H9 (cell line): ENCODE data around the gene APOBEC3A. TPM values are rescaled to one million over a fixed set of nuclear protein-coding genes. Genes with fewer than 3 reads are reported as not detected.
A peak's percentile ranks its signal among the peaks of the same experiment; 100 is the strongest.

Experiments
- DNase-seq: peaks from one replicate; pipeline ENCODE4 v3.0.0-alpha.2; 2017
- H2AFZ ChIP-seq: one replicate; pipeline ENCODE4 v1.6.1; 2013; ENCODE audit warnings: mild to moderate bottlenecking, low read length, control low read depth, moderate library complexity
- H2AK5ac ChIP-seq: 2 replicates; pipeline ENCODE4 v1.6.1; 2013; ENCODE audit warnings: low read length, control low read depth, mixed read lengths; ENCODE audit not compliant: insufficient read length
- H2BK120ac ChIP-seq: one replicate; pipeline ENCODE4 v1.6.1; 2013; ENCODE audit warnings: low read depth, mild to moderate bottlenecking, low read length, control low read depth, inconsistent platforms; ENCODE audit not compliant: poor library complexity, severe bottlenecking
- H2BK12ac ChIP-seq: 2 replicates; pipeline ENCODE4 v1.6.1; 2013; ENCODE audit warnings: low read length, control low read depth, mixed read lengths, low read depth; ENCODE audit not compliant: insufficient read length
- H2BK15ac ChIP-seq: 2 replicates; pipeline ENCODE4 v1.6.1; 2013; ENCODE audit warnings: low read depth, low read length, control low read depth
- H2BK20ac ChIP-seq: one replicate; pipeline ENCODE4 v1.6.1; 2013; ENCODE audit warnings: low read depth, mild to moderate bottlenecking, low read length, control low read depth, inconsistent platforms; ENCODE audit not compliant: poor library complexity, severe bottlenecking
- H2BK5ac ChIP-seq: 2 replicates; pipeline ENCODE4 v1.6.1; 2013; ENCODE audit warnings: low read length, control low read depth, mixed read lengths; ENCODE audit not compliant: insufficient read length
- H3K14ac ChIP-seq: 2 replicates; pipeline ENCODE4 v1.6.1; 2013; ENCODE audit warnings: low read length, control low read depth; ENCODE audit not compliant: insufficient read depth
- H3K18ac ChIP-seq: 2 replicates; pipeline ENCODE4 v1.6.1; 2013; ENCODE audit warnings: low read depth, mild to moderate bottlenecking, mixed read lengths, low read length, control low read depth; ENCODE audit not compliant: insufficient read length
- H3K23ac ChIP-seq: 2 replicates; pipeline ENCODE4 v1.6.1; 2013; ENCODE audit warnings: low read length, control low read depth, mixed read lengths, low read depth; ENCODE audit not compliant: insufficient read length
- H3K23me2 ChIP-seq: 2 replicates; pipeline ENCODE4 v1.6.1; 2013; ENCODE audit warnings: low read depth, mild to moderate bottlenecking, mixed read lengths, low read length, control low read depth; ENCODE audit not compliant: insufficient read length, poor library complexity, severe bottlenecking
- H3K27ac ChIP-seq: 2 replicates; pipeline ENCODE4 v1.5.1; 2013; ENCODE audit warnings: low read length, control low read depth, mixed read lengths, low read depth; ENCODE audit not compliant: insufficient read length
- H3K27me3 ChIP-seq: 2 replicates; pipeline ENCODE4 v1.6.1; 2013; ENCODE audit warnings: low read length, control low read depth, inconsistent platforms; ENCODE audit not compliant: insufficient read depth
- H3K4ac ChIP-seq: 2 replicates; pipeline ENCODE4 v1.6.1; 2013; ENCODE audit warnings: low read depth, mild to moderate bottlenecking, control low read depth, inconsistent platforms, low read length, moderate library complexity
- H3K4me1 ChIP-seq: 2 replicates; pipeline ENCODE4 v1.6.1; 2013; ENCODE audit warnings: low read length, control low read depth, inconsistent platforms; ENCODE audit not compliant: insufficient read depth
- H3K4me2 ChIP-seq: 2 replicates; pipeline ENCODE4 v1.6.1; 2013; ENCODE audit warnings: low read length, control low read depth, mixed read lengths; ENCODE audit not compliant: insufficient read length, insufficient read depth
- H3K56ac ChIP-seq: 2 replicates; pipeline ENCODE4 v1.6.1; 2013; ENCODE audit warnings: low read depth, mild to moderate bottlenecking, mixed read lengths, low read length, control low read depth; ENCODE audit not compliant: insufficient read length
- H3K79me1 ChIP-seq: 2 replicates; pipeline ENCODE4 v1.6.1; 2013; ENCODE audit warnings: low read depth, mild to moderate bottlenecking, moderate library complexity, low read length, control low read depth, inconsistent platforms; ENCODE audit not compliant: insufficient read depth, poor library complexity, severe bottlenecking
- H3K79me2 ChIP-seq: 2 replicates; pipeline ENCODE4 v1.6.1; 2013; ENCODE audit warnings: low read length, control low read depth, inconsistent platforms; ENCODE audit not compliant: insufficient read depth
- H3K9ac ChIP-seq: 2 replicates; pipeline ENCODE4 v1.6.1; 2013; ENCODE audit warnings: low read length, control low read depth, mixed read lengths; ENCODE audit not compliant: insufficient read length; ENCODE audit errors: extremely low read depth
- H3K9me3 ChIP-seq: one replicate; pipeline ENCODE4 v1.6.1; 2013; ENCODE audit warnings: low read depth, low read length, inconsistent platforms; ENCODE audit not compliant: control insufficient read depth
- H3T11ph ChIP-seq: one replicate; pipeline ENCODE4 v1.6.1; 2013; ENCODE audit warnings: mild to moderate bottlenecking, low read length, control low read depth, inconsistent platforms
- H4K20me1 ChIP-seq: one replicate; pipeline ENCODE4 v1.6.1; 2013; ENCODE audit not compliant: control insufficient read depth, insufficient read length, insufficient read depth
- H4K5ac ChIP-seq: 2 replicates; pipeline ENCODE4 v1.6.1; 2013; ENCODE audit warnings: low read depth, mild to moderate bottlenecking, mixed read lengths, low read length, control low read depth; ENCODE audit not compliant: insufficient read length
- H4K8ac ChIP-seq: replicated peaks from 2 replicates; pipeline ENCODE4 v1.6.1; 2013; ENCODE audit warnings: low read length, control low read depth, mixed read lengths, low read depth; ENCODE audit not compliant: insufficient read length
- H4K91ac ChIP-seq: 2 replicates; pipeline ENCODE4 v1.6.1; 2013; ENCODE audit warnings: low read depth, mild to moderate bottlenecking, moderate library complexity, mixed read lengths, low read length, control low read depth; ENCODE audit not compliant: insufficient read length
- H3K27ac Mint-ChIP-seq, 3 experiments: 2 replicates in 2 of 3; 3 replicates in 1 of 3; pipeline ENCODE4 v1.8.0; 2020 to 2021; ENCODE audit warnings: mixed read lengths in 3 of 3, mild to moderate bottlenecking in 1 of 3, moderate library complexity in 1 of 3
- H3K27me3 Mint-ChIP-seq: 2 replicates; pipeline ENCODE4 v1.8.0; 2021; ENCODE audit warnings: low read depth, mild to moderate bottlenecking, moderate library complexity, mixed read lengths
- H3K36me3 Mint-ChIP-seq, 3 experiments: 2 replicates in 2 of 3; 3 replicates in 1 of 3; pipeline ENCODE4 v1.8.0; 2020 to 2021; ENCODE audit warnings: low read depth in 3 of 3, mixed read lengths in 3 of 3; ENCODE audit not compliant: insufficient read depth in 1 of 3
- H3K4me1 Mint-ChIP-seq, 2 experiments: 2 replicates each; pipeline ENCODE4 v1.8.0; 2020; ENCODE audit warnings: mixed read lengths in 2 of 2
- H3K4me3 Mint-ChIP-seq, 2 experiments: 2 replicates in 1 of 2; 3 replicates in 1 of 2; pipeline ENCODE4 v1.8.0; 2020 to 2021; ENCODE audit warnings: mild to moderate bottlenecking in 2 of 2, mixed read lengths in 2 of 2, moderate library complexity in 1 of 2
- H3K9me3 Mint-ChIP-seq, 2 experiments: 2 replicates in 1 of 2; 3 replicates in 1 of 2; pipeline ENCODE4 v1.8.0; 2020; ENCODE audit warnings: mild to moderate bottlenecking in 2 of 2, mixed read lengths in 2 of 2, moderate library complexity in 1 of 2
- CTCF ChIP-seq: fragments of 200-600 bp; sonication (generic); conservative IDR thresholded peaks from 3 replicates; pipeline ENCODE4 v1.8.0; 2021; ENCODE audit warnings: antibody characterized with exemption, mild to moderate bottlenecking
- WGBS: extraction: QIAGEN DNeasy Blood & Tissue Kit; methylation state at CpG from one replicate; pipeline ENCODE4 v1.1.7; 2013; ENCODE audit warnings: missing lambda C conversion rate, low lambda C conversion rate, mixed read lengths; ENCODE audit not compliant: insufficient read length; ENCODE audit errors: extremely low coverage; 5-methylcytosine and 5-hydroxymethylcytosine counted together
- total RNA-seq: library from RNA; stranded (reverse); gene quantifications from 2 replicates; pipeline ENCODE4 v1.2.1, GENCODE V29; 2021

The APOBEC3A gene
- total RNA-seq, 1 experiment from 2014 or later: not detected

GRCh38 chr22:38923463-38924346 lies 33.7 kb upstream of the APOBEC3A start:
- Histone ChIP-seq H4K5ac (no peak overlapping the region), H4K91ac (no peak overlapping the region), H2AK5ac (no peak overlapping the region), H3K18ac (no peak overlapping the region), H3K56ac (no peak overlapping the region), H2BK20ac (no peak overlapping the region), H3K23me2 (peaks cover 4% of the 10 kb centered on the region), H3K9me3 (no peaks in the 10 kb centered on the region), H3K27ac (no peak overlapping the region), H4K8ac (no peak overlapping the region), H2BK5ac (no peak overlapping the region), H3K14ac (no peak overlapping the region), H3K9ac (no peak overlapping the region), H2BK120ac (no peak overlapping the region), H4K20me1 (no peaks in the 10 kb centered on the region), H3K23ac (no peak overlapping the region), H3K79me1 (no peaks in the 10 kb centered on the region), H2BK12ac (no peak overlapping the region), H3T11ph (no peak overlapping the region), H3K4me2 (no peak overlapping the region), H3K27me3 (no peaks in the 10 kb centered on the region), H2AFZ (no peak overlapping the region), H3K4me1 (no peaks in the 10 kb centered on the region; the same call in 1 of the 2 replicates), H3K79me2 (no peaks in the 10 kb centered on the region), H2BK15ac (no peak overlapping the region), H3K4ac (no peak overlapping the region)
- Mint-ChIP-seq H3K27ac (peak overlapping the region in 1 of 3 experiments; percentile 75; a peak in 1 of 7 replicates), H3K9me3 (no peaks in the 10 kb centered on the region), H3K4me3 (no peak overlapping the region; a peak in 1 of 5 replicates), H3K36me3 (no peaks in the 10 kb centered on the region), H3K4me1 (peaks cover 11 to 16% of the 10 kb centered on the region in 2 experiments), H3K27me3 (peaks cover 19% of the 10 kb centered on the region)
- no peak for TF ChIP-seq CTCF
- WGBS: no CpG with 5 or more reads among the region's 10 CpGs
- DNase-seq: peak; percentile 70
